GM12891 (cell line): ENCODE results near the gene LCK.

Experiments used
- PAX5 ChIP-seq: IDR thresholded peaks from 2 replicates; pipeline ENCODE4 v1.6.1; 2011; ENCODE audit warnings: low read length, moderate library complexity, mild to moderate bottlenecking; ENCODE audit not compliant: insufficient read depth, severe bottlenecking
- POLR2A ChIP-seq: IDR thresholded peaks from 2 replicates; pipeline ENCODE4 v1.6.1; 2011; ENCODE audit warnings: low read depth, low read length, control low read depth
- POLR2AphosphoS5 ChIP-seq: IDR thresholded peaks from 2 replicates; pipeline ENCODE4 v1.6.1; 2011; ENCODE audit warnings: low read depth, low read length, control low read depth
- POU2F2 ChIP-seq: IDR thresholded peaks from 2 replicates; pipeline ENCODE4 v1.6.1; 2011; ENCODE audit warnings: low read depth, mild to moderate bottlenecking, control low read depth, low read length, moderate library complexity
- SPI1 ChIP-seq: IDR thresholded peaks from 2 replicates; pipeline ENCODE4 v1.6.1; 2011; ENCODE audit warnings: low read depth, low read length, control low read depth
- TAF1 ChIP-seq: IDR thresholded peaks from 2 replicates; pipeline ENCODE4 v1.6.1; 2011; ENCODE audit warnings: low read depth, low read length, control low read depth

DNA sequence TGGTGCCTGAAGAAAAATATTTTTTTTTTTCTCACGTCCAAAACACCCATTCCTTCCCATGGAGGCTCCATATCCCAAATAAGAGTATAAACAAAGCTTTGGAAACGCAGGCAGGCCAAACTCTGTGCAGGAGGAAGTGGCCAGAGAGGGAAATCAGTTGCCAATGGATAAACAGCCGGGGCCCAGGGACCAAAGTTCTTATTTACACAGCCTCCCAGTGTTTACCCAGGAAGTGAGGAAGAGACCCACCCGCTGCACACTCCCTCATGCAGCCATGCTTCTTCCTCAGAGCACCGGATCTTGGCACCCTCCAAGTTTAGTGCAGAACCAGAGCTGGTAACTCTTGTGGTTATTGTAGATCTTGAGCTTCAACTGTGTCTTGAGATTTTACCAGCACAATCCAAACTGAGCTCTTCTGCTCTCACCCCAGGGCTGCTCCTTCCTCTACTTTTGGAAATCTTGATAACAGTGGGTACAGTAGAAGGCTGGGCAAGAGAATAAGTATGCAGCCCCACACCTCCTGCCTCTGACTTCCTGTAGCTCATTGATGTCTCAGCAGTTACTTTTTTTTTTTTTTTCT lies 70.7 kb downstream of the LCK start:
- no peak for TF ChIP-seq POLR2A
- no peak for TF ChIP-seq POU2F2
- TF ChIP-seq POLR2AphosphoS5, result no peak
- TF ChIP-seq SPI1, result peak; percentile 16; the same call in 1 of the 2 replicates
- TF ChIP-seq PAX5, result no peak
- no peak for TF ChIP-seq TAF1
